NCI-H2107 treated with DMSO at 0.1 percent for 48 hours (cell line): ENCODE results near the gene NXF1.
"Not testable (repeated sequence)": the region's sequence is repeated elsewhere in the genome, so short reads cannot be mapped to it uniquely, and the experiment has no call there.

Experiments used
- DNase-seq: peaks from one replicate; lab custom pipeline; 2025; ENCODE audit not compliant: unreplicated experiment; lab: John Stamatoyannopoulos, UW

NXF1 gene

DNA sequence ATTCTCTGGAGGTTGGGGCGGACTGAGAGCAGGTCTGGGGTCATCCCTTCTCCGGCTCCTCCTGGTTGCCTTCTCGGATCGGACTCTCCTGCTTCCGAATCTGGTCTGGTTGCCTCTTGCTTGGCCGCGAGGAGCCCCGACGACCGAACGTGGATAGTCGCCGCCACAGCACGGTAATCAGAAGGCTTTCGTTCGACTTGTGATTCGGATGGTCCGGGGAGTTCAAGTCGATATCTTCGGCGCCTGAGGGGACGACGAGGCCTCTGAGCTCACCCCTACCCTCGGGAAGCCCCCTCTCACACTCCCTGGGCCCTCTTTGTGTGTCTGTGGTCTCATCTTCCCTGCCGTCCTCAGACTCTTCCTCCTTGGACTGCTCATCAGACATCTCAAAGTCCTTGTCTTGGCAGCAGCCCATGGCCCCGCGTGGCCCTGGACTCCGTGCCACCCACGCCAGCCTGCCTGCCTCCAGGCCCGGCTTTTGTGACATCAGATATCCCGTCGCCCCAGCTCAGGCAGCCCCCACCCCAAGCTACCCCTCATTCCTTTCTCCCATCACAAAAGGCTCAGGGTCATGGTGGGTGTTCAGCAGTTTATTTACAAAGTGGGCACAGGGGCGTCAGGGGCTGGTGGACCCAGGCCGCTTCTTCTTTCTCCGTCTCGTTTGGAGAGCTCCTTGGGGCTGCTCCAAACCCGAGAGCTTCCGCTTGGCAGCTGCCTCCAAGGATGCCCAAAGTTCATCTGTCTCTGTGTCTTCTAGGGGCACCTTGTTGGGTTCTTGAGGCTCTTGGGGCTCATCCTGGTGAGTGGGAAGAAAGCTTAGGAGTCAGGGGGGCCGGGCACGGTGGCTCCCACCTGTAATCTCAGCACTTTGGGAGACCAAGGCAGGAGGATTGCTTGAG, 27.3 kb upstream of the NXF1 start, which contains the start of gene TEX54:
TEX54 (minus strand) TSS at position 506 of the 899 bp plus-strand sequence.
- DNase-seq: no peak

DNA sequence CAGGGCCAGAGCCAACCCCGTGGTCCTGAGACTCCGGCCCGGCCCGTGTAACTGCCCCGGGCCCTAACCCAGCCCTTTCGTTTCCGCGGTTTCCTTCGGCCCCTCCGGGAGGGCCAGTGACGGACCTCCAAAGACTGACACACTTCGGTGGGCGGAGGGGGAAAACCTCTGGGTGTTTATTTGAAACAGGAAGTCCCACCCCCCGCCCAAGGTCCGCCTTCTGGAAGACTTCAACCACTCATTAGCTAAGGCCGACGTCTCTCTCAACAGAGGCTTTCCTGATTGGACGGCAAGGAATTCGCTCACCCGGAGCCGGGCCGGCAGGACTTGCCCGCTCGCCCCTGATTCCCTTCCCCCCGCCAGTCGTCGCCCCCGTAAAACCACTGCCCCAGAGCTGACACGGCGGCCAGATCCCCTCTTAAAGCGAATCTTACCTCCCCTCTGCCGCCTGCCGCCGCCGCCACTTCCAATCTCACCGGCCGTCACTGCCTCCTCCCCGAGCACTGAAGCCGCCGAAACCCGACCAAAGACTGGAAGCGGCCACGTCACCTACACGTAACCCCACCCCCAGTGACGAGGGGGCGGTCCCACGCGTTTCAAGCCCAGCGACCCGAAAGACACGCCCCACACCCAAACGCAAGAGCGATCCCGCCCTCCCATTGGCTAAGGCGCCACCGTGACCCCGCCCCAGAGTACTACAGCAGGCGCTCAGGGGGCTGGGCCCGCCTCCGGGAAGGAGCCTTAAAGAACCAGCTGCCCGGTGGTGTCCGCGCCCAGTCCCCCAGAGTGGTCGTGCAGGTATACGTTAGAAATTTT, 26.5 kb upstream of the NXF1 start, which contains the start of gene STX5:
STX5 (minus strand) TSS at position 532 of the 816 bp plus-strand sequence. CDS start 808 bp downstream, outside the sequence.
- DNase-seq: peak; percentile 97

DNA sequence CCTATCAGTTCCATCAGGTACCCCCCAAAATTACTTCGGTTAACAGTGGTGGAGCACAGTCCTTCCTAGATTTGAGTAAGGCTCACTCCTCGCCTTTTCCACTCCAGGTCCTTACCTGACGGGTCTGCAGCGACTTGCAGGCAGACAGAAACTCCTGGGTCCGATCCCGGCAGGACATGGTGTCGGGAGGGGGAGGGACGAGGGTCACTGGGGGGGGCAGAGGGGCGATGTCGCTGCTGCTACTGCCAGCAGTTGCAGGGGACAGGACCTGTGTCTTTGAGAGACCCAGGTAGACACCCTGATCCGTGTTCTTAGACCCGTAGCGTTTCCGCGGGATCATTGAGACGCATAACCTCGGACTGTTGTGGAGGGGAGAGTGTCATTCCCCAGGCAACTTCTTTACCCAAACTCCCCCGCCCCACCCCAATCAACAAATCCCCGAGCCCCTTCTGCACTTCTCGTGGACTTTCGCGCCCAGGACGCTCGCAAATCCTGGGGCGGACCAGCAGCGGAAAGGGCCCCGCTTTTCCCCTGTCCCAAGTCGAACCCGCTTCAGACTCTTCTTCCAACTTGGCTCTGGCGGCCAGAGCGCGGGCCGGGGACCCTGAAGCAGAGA, 25.8 kb upstream of the NXF1 start:
- DNase-seq: no peak

DNA sequence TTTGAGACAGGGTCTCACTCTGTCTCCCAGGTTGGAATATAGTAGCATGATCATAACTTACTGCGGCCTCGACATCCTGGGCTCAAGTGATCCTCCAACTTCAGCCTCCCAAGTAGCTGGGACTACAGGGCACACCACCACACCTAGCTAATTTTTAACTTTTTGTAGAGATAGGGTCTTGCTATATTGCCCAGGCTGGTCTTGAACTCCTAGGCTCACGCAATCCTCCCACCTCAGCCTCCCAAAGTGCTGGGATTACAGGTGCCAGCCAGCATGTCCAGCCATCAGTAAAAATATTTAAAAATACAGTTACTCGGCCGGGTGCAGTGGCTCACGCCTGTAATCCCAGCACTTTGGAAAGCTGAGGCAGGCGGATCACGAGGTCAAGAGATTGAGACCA, 22.9 kb upstream of the NXF1 start:
- not testable (repeated sequence) for DNase-seq

DNA sequence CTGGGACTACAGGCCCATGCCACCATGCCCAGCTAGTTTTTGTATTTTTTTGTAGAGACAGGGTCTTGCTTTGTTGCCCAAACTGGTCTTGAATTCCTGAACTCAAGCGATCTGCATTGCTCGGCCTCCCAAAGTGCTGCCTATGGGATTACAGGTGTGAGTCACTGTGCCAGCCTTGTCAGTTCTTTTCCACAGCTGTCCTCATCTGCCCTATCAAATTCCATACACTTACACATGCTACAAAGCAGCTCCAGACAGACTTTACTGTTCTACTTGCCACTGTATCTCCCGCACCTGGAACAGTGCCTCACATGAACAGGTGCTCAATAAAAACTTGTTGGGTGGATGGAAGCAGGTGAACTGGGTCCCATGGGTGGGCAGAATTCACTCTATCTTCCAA, 18.4 kb upstream of the NXF1 start:
- no peak for DNase-seq

DNA sequence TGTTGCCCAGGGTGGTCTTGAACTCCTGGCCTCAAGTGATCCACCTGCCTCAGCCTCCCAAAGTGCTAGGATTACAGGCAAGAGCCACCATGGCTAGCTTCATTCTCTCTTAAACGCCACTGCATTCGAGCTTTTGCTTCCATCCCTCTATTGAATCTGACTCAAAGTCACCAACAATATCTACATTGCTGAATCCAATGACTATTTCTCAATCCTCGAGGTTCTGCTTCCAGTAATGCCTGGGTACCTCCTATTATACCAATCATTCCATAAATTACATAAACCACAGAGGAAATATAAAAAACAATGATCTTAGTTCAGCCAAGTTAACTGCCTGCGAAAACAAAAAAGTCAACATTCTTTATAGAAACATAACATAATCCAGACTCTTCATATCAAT, 11.9 kb upstream of the NXF1 start:
- DNase-seq: no peak

DNA sequence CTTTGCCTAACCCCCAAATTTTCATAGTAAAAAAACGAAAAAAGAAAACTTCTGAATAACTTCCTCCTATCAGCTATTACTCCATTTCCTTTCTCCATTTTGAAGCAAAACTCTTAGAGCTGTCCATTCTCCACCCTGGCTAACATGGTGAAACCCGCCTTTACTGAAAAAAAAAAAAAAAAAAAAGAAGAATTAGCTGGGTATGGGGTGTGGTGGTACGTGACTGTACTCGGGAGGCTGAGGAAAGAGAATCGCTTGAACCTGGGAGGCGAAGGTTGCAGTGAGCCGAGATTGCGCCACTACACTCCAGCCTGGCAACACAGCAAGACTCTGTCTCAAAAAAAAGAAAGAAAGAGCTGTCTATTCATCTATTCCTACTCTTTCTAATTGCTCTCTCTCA, 11.3 kb upstream of the NXF1 start:
- DNase-seq: no peak

DNA sequence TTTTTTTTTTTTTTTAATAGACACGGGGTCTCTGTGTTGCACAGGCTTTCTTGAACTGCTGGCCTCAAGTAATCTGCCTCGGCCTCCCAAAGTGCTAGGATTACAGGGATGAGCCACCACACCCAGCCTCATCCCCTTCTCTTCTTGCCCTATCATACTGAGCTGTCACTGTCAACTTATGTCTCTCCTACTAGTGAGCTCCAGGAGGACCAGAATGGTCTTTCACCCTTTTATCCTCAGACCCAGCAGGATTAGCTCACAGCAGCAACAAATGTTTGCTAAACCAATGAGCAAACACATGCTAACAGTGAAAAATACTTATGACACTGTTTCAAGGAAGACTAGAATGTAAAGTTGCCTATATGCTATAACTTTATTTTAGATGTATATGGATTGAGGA, 6.4 kb upstream of the NXF1 start:
- DNase-seq: no peak

DNA sequence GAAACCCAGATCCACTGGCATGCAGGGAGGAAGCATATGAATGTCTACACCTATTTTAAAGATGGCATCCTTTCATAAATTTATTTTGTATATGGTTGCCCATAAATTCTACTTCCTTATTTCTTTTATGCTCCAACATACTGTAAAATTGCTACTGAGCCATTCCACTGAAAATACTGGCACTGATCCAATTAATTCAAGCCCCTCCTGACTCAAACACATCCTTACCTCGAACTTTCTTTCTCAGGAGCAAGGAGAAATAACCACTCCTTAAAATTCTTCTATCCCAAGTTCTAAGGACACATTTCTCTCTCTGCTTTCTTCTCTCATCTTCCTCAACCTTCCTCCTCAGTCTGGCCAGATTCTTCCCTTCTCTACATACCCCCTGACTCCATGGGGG, 5.5 kb upstream of the NXF1 start:
- no peak for DNase-seq

DNA sequence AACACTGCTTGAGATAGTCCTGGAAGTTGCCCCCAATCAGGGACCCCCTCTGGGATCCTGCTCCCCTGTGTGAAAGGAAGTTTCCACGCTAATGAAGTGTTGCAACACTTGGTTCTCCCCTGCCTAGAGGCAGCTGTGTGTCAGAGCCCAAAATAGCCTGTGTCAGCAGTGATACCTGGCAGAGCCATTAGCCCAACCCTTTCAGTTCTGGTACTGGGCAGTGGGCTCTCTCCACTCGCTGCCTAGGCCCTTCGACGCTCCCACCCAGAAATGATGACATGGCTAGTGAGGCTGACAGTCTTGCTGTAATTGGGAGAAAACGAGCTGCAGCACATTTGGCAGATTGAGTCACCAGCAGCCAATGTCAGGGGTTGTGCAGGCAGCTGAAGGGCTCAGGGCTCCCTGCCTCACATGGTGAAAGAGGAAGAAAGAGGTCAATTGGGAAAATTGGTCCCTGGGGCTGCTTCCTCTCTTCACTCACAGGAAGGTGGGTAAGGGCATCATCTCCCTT, 1.4 kb upstream of the NXF1 start:
- no peak for DNase-seq

DNA sequence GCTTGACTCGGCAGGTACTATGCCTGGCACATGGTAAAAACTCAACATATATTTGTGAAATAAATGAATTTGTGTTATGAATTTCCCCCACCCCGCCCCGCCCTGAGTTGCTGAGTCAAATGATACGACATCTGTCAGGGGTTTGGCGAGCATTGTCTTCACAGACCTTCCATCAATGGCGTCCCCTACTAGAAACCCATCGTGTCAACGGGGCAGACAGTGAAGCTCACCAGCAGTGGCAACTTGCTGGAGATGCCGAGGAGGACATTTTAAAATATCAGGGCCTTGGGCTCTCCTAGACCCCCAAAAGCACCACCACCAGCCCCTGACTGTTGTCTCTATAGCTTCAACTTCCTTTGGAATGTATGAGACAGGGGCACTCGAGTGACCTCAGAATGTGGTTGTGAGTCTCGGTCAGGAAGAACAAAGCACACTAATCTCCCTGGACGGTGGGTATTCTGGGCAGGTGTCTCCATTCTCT, 761 bp upstream of the NXF1 start:
- DNase-seq: no peak

DNA sequence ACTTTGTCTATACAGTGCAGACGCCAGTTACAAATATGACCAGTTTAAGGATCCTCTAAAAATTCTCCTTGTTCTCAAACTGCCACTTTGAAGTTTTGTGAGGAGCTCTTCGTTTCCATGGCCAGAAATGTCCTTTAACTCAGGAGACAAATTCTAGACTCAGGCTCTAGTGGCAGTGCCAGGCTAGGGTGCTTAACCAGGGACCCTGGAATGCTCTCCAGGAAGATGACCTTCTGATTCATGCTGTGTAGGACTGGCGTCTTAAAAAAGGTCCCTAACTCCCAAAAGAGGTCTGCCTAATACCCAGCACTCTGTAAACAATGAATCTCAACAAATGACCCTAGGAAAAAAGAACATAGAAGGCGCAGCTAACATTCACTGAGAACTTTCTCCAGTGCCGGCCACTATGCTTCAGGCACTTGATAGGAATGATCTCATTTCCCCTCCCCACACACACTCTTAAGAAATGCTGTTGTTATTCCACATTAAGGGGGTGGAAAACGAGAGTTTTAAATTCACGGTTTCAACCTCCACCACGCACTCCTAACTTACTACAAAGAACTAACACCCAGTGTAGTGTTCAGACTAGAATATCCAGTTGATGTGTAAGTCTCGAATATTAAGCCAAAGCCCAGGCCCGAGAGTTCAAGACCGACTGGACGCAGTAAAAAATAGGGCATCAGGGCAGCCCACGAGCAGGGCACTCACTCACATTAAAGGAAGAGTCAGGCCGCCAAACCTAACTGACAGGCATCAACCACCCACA, 747 bp downstream of the NXF1 start:
- DNase-seq: no peak

DNA sequence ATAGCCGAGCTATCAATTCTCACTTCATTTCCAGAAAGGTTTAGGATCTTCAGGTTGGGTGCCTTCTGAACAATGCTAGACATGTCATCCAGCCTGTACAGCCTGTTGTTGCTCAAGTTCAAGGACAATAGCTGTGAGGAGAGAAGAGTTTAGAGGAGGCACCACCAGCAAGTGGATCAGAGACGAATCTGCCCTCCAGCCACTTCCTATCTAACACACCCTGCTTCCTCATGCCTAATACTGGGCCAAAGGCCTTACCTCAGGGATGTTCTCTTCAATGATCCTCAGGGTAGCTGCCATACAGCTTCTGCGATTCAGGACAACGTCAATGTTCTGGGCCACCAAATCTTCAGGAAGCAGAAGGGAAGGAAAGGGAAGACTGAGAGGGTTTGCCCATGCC, 4.2 kb downstream of the NXF1 start:
- no peak for DNase-seq

DNA sequence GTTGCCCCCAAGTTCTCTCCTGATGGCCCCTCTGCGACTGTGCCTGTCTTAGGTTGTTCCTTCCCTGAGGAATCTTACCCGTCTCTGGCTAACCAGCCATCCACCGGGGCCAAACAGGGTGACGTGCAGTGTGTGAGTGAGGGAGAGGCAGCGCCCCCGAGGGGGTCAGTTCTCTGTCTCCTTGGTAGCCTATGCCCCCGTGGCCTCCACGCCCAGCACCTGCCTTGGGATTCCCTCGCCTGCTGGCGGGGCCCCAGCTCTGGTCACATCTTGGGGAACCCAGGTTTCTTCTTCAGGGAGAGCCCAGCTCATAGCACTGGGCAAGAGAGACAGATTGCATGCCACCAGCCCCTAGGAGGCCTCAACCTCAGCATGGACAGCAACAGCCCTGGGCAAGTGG, 5.8 kb downstream of the NXF1 start:
- no peak for DNase-seq

DNA sequence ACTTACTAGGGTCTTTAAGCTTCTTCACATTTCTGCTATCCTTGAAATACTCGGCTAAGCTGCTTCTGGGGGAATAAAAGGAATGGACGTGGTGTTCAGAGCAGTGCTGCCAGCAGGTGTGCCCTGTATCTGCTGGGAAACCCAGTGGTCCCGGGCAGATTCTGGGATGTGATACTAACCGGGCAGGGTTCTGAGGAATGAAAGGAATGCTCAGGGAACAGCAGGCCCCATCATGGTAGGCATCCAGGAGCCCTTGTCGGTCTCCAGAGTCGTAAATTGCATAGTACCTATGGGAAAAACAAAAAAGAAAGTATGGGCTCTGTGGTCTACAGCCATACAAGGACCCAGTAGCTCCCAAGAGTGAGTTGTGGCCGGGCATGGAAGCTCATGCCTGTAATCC, 9.0 kb downstream of the NXF1 start:
- DNase-seq: no peak

DNA sequence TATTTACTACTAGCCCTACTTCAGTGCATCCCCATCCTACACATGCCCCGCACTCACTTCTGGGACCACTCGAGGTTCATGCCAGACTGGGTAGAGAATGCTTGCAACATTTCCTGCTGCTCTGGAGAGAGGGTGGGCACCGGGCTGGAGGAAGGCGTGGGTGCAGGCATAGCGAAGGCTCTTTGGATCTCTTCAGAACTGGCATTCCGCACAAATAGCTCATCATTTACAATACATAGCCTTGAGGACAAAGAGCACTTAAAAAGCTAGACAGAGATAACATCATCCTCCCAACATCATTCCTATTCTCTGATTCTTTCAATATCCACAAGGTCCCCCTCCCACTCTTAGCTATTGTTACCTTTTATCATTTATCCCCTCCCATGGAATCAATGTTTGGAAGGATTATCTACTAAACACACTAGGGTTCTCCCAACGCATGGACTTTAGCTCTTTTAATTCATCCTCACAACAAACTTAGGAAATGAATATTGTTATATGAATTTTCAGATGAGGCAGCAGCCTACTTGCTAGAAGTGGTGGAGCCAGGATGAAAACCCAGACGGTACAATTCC, 11.0 kb downstream of the NXF1 start:
- no peak for DNase-seq

DNA sequence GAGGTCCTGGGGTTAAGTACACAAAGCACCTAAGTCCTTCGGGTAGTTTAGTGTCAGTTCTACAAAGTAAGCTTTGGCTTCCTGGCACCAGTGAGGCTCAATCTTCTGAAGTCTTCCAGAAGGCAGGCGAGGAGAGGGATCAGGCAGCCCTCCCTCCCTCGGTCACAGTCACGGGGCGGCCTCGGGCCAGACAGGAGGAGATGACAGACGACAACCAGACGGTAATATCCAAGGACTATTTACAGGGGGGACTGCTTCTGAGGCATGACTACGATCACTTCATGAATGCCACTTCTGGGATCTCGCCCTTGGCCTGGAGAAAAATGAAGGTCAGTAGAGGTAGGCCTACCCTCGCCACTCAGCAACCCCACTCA, 13.1 kb downstream of the NXF1 start:
- DNase-seq: no peak

DNA sequence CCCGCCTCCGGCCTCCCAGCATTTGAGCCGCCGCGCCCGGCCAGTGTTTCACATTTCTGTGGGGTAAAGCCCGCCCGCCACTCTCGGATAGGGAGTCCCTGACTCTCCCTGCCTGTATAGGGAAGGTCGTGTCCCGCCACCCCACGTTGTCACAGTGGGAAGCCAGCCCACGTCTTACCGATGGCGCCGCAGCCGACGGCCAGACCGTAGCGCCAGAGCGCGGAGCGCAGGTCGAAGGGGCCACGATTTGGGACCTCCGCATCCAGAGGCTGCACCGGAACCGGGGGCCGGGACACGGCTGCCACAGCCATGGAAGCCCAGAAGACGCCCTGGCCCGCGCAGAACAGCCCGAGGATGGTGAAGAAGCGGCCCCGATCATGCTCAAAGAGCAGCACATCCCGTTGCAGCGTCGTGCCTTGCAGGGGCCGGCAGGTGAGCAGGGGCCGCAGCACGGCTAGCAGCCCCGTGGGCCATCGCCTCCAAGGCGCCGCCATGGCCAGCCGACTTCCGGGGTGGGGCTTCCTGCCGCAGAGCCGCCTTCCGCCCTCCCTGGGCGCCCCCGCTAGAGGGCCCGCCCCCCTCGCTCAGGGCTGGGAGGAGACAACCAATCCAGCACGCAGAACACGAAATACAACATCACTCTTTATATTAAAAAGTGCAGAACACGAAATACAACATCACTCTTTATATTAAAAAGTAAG, 13.6 kb downstream of the NXF1 start, which contains the start of gene TMEM223:
TMEM223 (minus strand) TSS at position 506 of the 701 bp plus-strand sequence; CDS start at position 494, 12 bp downstream.
- DNase-seq: peak; percentile 38

DNA sequence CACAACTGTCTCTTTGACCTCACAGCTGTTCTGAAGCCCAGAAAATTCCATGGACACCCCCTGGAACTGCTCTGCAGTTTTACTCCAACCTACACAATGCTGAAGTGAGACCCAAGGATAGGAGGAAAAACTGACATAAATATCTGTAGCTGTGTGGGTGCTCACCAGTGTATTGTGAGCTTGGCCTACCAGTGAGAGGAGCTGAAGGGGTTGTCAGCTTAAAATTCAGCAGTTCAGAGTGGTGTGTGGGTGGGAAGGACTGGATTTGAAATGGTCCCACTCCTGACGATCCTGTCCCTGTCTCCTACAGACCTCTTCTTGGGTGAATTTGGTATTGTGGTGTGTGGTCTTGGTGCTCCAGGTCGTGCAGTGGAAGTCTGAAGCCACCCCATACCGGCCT, 15.7 kb downstream of the NXF1 start:
- no peak for DNase-seq
